ENCODE measurements around the gene MRGPRF.

- TF ChIP-seq CTCF (IDR thresholded peaks at IDR 0.05 in 8 of 11, conservative IDR thresholded peaks at IDR 0.05 in 3 of 11) = no peak
- TF ChIP-seq POLR2A (IDR thresholded peaks at IDR 0.05) = no peak
- no peak for TF ChIP-seq POLR2AphosphoS5 (IDR thresholded peaks at IDR 0.05)
These were observed 49.3 kb downstream of the MRGPRF start for GRCh38 chr11:68963779-68964178.

Measured in spleen (tissue), 7 donors.